ENCODE measurements around the gene GLIPR1L2. TPM values are rescaled to one million over a fixed set of nuclear protein-coding genes. Genes with fewer than 3 reads are reported as not detected.

GLIPR1L2 gene
- total RNA-seq, 1 experiment from 2014 or later: 0.35 TPM

DNA sequence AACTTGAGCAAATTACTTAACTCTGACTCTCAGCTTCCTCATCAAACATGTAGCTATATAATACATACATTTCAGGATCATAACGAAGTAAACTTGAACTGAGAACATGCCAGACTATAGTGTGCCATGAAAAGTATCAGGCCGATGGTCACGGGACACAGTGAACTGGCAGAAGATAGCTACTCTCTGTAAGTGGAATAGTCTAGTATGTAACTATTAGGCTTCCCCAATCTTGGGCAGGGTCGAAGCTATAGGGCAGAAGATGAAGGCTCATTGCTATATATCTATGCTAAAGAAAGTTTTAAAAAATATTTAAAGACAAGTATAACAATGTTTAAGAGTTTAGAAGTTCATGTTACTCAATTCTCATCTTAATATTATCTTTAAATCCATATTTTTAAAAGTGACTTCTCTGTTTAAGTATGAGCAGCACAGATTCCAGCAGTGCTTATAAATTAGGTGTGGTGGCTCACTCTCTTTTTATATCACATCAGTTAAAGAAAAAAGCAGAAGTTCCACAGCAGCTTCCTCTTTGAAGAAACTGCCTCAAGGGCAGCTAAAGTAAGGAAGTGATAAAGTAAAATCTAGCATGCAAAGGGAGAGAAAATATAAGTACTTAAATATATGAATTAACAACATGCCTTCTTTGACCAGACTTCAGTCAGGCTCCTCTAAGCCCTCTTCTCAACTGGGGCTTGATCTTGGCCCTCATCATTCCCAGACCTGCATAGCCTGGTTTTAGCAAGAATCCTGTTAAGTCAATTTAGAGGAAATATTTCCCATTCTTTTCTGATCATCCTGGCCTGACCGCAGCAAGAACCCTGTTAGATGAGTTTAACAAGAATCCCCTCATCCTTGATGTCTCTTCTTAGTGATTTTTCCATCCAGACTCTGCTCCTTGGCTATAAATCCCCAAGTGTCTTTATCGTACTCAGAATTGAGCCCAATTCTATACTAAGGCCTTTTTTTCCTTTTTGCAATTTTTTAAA, 81.3 kb downstream of the GLIPR1L2 start:
- H2BK20ac ChIP-seq (ENCODE audit: low read depth, low read length, poor library complexity, severe bottlenecking): no peak overlapping the region
- Mint-ChIP-seq H3K9me3 (no peaks in the 10 kb centered on the region; a peak in 2 of 5 replicates), H3K36me3 (ENCODE audit: insufficient read depth in 1 of 3, low read depth in 3 of 3) (peaks cover 0 to 7% (median 0%) of the 10 kb centered on the region in 3 experiments; a peak in 1 of 7 replicates), H3K27ac (no peak overlapping the region), H3K27me3 (ENCODE audit: low read depth) (no peaks in the 10 kb centered on the region), H3K4me3 (no peak overlapping the region), H3K4me1 (peaks cover 15% of the 10 kb centered on the region in 2 experiments)
- no peak for DNase-seq
- no peaks in the 10 kb centered on the region for H3K79me2 ChIP-seq (ENCODE audit: insufficient read depth, low read length)
- H3K27me3 ChIP-seq (ENCODE audit: insufficient read depth, low read length): no peaks in the 10 kb centered on the region
- H3K23ac ChIP-seq (ENCODE audit: insufficient read length, low read depth, low read length): no peak overlapping the region
- TF ChIP-seq, protein P1, sequence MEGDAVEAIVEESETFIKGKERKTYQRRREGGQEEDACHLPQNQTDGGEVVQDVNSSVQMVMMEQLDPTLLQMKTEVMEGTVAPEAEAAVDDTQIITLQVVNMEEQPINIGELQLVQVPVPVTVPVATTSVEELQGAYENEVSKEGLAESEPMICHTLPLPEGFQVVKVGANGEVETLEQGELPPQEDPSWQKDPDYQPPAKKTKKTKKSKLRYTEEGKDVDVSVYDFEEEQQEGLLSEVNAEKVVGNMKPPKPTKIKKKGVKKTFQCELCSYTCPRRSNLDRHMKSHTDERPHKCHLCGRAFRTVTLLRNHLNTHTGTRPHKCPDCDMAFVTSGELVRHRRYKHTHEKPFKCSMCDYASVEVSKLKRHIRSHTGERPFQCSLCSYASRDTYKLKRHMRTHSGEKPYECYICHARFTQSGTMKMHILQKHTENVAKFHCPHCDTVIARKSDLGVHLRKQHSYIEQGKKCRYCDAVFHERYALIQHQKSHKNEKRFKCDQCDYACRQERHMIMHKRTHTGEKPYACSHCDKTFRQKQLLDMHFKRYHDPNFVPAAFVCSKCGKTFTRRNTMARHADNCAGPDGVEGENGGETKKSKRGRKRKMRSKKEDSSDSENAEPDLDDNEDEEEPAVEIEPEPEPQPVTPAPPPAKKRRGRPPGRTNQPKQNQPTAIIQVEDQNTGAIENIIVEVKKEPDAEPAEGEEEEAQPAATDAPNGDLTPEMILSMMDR (conservative IDR thresholded peaks at IDR 0.05): no peak
- no peak overlapping the region for H4K91ac ChIP-seq (ENCODE audit: insufficient read length, low read depth, low read length)
- H2BK120ac ChIP-seq (ENCODE audit: low read depth, low read length, poor library complexity, severe bottlenecking): no peak overlapping the region
- H3K27ac ChIP-seq (ENCODE audit: insufficient read length, low read depth, low read length): no peak overlapping the region
- H2BK5ac ChIP-seq (ENCODE audit: insufficient read length, low read length): no peak overlapping the region
- no peak overlapping the region for H4K8ac ChIP-seq (replicated peaks; ENCODE audit: insufficient read length, low read depth, low read length)
- H2BK15ac ChIP-seq (ENCODE audit: low read depth, low read length): no peak overlapping the region
- H3K9ac ChIP-seq (ENCODE audit: extremely low read depth, insufficient read length, low read length): no peak overlapping the region
- no peak overlapping the region for H2AK5ac ChIP-seq (ENCODE audit: insufficient read length, low read length)
- no peak overlapping the region for H3K14ac ChIP-seq (ENCODE audit: insufficient read depth, low read length)
- H4K20me1 ChIP-seq (ENCODE audit: control insufficient read depth, insufficient read depth, insufficient read length): no peaks in the 10 kb centered on the region
- H2BK12ac ChIP-seq (ENCODE audit: insufficient read length, low read depth, low read length): no peak overlapping the region
- H3K18ac ChIP-seq (ENCODE audit: insufficient read length, low read depth, low read length): no peak overlapping the region
- WGBS (ENCODE audit: extremely low coverage, insufficient read length, low lambda C conversion rate): no CpG with 5 or more reads among the region's 6 CpGs
- peaks cover 3% of the 10 kb centered on the region; the same call in 1 of the 2 replicates for H3K4me1 ChIP-seq (ENCODE audit: insufficient read depth, low read length)
- H3K4ac ChIP-seq (ENCODE audit: low read depth, low read length): no peak overlapping the region
- H3K79me1 ChIP-seq (ENCODE audit: insufficient read depth, low read depth, low read length, poor library complexity, severe bottlenecking): no peaks in the 10 kb centered on the region
- H3K4me2 ChIP-seq (ENCODE audit: insufficient read depth, insufficient read length, low read length): no peak overlapping the region
- no peaks in the 10 kb centered on the region for H3K9me3 ChIP-seq (ENCODE audit: control insufficient read depth, low read depth, low read length)
- no peak overlapping the region for H3T11ph ChIP-seq (ENCODE audit: low read length)
- H4K5ac ChIP-seq (ENCODE audit: insufficient read length, low read depth, low read length): no peak overlapping the region
- H3K23me2 ChIP-seq (ENCODE audit: insufficient read length, low read depth, low read length, poor library complexity, severe bottlenecking): no peaks in the 10 kb centered on the region
- H2AFZ ChIP-seq (ENCODE audit: low read length): no peak overlapping the region
- H3K56ac ChIP-seq (ENCODE audit: insufficient read length, low read depth, low read length): no peak overlapping the region

Measured in H9 (cell line).